Esophagus muscularis mucosa (tissue), 4 donors: ENCODE measurements around the gene TTYH2. TPM values are rescaled to one million over a fixed set of nuclear protein-coding genes. Genes with fewer than 3 reads are reported as not detected.

ENCODE experiments used
- DNase-seq: peaks from one replicate; pipeline ENCODE4 v3.0.0-alpha.2; 2017; ENCODE audit errors: extremely low spot score
- H3K27ac ChIP-seq, 4 donors: fragments of 200-600 bp; sonication (generic); replicated peaks in 1 of 4; 1 replicate in 3 of 4; 2 replicates in 1 of 4; pipeline ENCODE4 v1.5.1; 2016 to 2019; ENCODE audit warnings: mild to moderate bottlenecking in 1 of 4
- H3K27me3 ChIP-seq, 4 donors: fragments of 200-600 bp; sonication (generic); one replicate each; pipeline versions ENCODE4 v1.5.1 to v1.6.0; 2016 to 2019
- H3K36me3 ChIP-seq, 4 donors: fragments of 200-600 bp; sonication (generic); one replicate each; pipeline ENCODE4 v1.5.1; 2016 to 2019
- H3K4me1 ChIP-seq, 4 donors: fragments of 200-600 bp; sonication (generic); one replicate each; pipeline ENCODE4 v1.5.1; 2016 to 2019
- H3K4me3 ChIP-seq, 4 donors: fragments of 200-600 bp; sonication (generic); 1 replicate in 2 of 4; 2 replicates in 2 of 4; pipeline ENCODE4 v1.5.1; 2016 to 2019; ENCODE audit warnings: mild to moderate bottlenecking in 4 of 4, moderate library complexity in 1 of 4
- H3K9me3 ChIP-seq, 4 donors: fragments of 200-600 bp; sonication (generic); 1 replicate in 3 of 4; 2 replicates in 1 of 4; pipeline ENCODE4 v1.5.1; 2016 to 2019
- EP300 ChIP-seq: sonication (generic); formaldehyde crosslinking; IDR thresholded peaks from one replicate; pipeline ENCODE4 v1.6.1; 2017; ENCODE audit warnings: antibody characterized with exemption
- POLR2A ChIP-seq: fragments of 450-650 bp; IDR thresholded peaks from one replicate; pipeline ENCODE4 v1.6.1; 2017; ENCODE audit warnings: antibody characterized with exemption, moderate library complexity, mild to moderate bottlenecking, low read depth
- POLR2AphosphoS5 ChIP-seq, 2 donors: sonication (generic); formaldehyde crosslinking; IDR thresholded peaks; one replicate each; pipeline ENCODE4 v1.6.1; 2017; ENCODE audit warnings: antibody characterized with exemption in 2 of 2
- WGBS: methylation state at CpG from one replicate; pipeline ENCODE4 v1.1.5; 2018; 5-methylcytosine and 5-hydroxymethylcytosine counted together
- intact Hi-C: fragments of 100-400 bp; cut with DNase I; formaldehyde crosslinking; loops from one replicate; pipeline ENCODE4 v1.15.1; 2023
- total RNA-seq, 4 donors: library from RNA; depleted of rRNA; stranded (reverse); fragments of >200 nt; gene quantifications; one replicate each; pipeline versions ENCODE4 v1.1.0 to v1.2.1, GENCODE V29; 2016
- TF ChIP-seq, protein P1 (sequence below), 3 experiments: fragments of 200-600 bp in 2 of 3; fragments of 450-650 bp in 1 of 3; sonication (generic) in 2 of 3; IDR thresholded peaks; one replicate each; pipeline ENCODE4 v1.5.1; 2017 to 2019; ENCODE audit warnings: antibody characterized with exemption in 3 of 3, mild to moderate bottlenecking in 2 of 3, moderate library complexity in 1 of 3

TTYH2 gene
- total RNA-seq, 4 donors from 2014 or later: 5.8 to 11.3 (median 7.9) TPM

DNA sequence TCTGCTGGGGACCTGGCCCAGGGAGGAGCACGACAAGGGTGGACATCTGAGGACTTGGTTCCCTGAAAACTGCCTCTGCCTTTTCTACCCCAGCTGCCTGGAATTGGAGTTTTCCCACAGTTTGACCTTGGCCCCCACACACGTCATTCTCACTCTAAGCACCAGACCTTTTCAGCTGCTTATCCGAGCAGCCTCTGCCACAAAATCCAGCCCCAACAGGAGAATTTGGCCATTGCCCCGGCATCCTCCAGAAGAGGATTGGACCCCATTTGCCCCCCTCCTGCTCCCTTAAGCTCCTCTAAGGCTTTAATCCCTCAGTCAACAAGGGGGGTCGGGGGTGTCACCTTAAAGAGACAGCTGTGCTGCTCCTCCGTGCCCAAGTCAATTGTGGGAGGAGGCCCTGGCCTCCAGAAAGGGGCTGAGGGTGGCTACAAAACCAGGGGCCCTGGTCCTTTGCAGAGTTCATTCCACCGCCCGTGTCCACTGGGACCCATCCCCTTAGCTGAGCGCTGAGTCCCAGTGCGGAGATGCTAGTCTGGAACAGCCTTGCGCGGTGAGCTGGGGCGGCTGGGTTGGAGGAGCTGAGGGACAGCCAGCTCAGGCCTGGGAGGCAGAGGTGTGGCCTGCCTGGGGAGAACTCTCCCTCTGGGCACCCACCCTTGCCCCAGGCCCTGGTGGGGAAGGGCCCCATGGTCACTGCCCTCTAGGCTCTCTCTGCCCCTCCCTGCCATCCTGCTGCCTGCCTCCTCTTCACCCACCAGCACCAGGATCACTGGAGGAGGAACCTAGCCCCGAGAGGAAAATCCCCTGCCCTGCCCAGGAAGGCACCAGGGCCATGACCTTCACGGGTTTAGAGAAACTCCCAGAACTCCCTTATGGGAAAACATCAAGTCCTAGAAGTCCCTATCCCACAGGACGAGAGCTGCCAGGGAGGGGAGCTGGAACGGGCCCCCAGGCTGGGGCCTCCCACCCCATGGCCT is 18.8 kb downstream of the TTYH2 start:
- TF ChIP-seq EP300: no peak
- TF ChIP-seq, protein P1, sequence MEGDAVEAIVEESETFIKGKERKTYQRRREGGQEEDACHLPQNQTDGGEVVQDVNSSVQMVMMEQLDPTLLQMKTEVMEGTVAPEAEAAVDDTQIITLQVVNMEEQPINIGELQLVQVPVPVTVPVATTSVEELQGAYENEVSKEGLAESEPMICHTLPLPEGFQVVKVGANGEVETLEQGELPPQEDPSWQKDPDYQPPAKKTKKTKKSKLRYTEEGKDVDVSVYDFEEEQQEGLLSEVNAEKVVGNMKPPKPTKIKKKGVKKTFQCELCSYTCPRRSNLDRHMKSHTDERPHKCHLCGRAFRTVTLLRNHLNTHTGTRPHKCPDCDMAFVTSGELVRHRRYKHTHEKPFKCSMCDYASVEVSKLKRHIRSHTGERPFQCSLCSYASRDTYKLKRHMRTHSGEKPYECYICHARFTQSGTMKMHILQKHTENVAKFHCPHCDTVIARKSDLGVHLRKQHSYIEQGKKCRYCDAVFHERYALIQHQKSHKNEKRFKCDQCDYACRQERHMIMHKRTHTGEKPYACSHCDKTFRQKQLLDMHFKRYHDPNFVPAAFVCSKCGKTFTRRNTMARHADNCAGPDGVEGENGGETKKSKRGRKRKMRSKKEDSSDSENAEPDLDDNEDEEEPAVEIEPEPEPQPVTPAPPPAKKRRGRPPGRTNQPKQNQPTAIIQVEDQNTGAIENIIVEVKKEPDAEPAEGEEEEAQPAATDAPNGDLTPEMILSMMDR (IDR thresholded peaks at IDR 0.05): no peak
- TF ChIP-seq POLR2A: no peak
- TF ChIP-seq POLR2AphosphoS5 (IDR thresholded peaks at IDR 0.05): no peak
- Histone ChIP-seq H3K27me3 (no peaks in the 10 kb centered on the region), H3K36me3 (peaks cover 0 to 29% (median 13%) of the 10 kb centered on the region in 4 donors), H3K4me1 (peaks cover 14 to 22% (median 16%) of the 10 kb centered on the region in 4 donors), H3K27ac (no peak overlapping the region), H3K9me3 (no peaks in the 10 kb centered on the region), H3K4me3 (no peak overlapping the region)
- WGBS: 75% methylated on average over 10 of the region's 17 CpGs
- DNase-seq: no peak
- intact Hi-C loops: no loop called here

DNA sequence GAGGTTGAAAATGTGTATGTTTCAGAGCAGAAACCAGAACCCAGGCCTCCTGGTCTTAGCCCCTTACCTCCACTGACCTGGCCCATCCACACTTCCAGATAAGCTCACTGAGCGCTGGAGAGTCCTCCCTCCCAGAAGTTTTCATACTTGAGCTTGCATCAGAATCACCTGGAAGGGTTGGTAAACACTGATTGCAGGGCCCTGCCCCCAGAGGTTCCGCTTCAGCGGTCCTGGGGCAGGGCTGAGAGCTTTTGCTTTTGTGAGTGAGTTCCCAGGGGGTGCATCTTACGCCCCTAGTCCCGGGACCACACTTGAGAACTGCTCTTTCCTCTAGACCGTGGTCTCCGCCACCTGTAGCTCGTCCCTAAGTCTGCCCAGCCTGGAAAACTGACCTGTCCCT is 20.6 kb downstream of the TTYH2 start:
- H3K4me1 ChIP-seq: peaks cover 14 to 23% (median 16%) of the 10 kb centered on the region in 4 donors
- no peak for DNase-seq
- no peak overlapping the region for H3K4me3 ChIP-seq
- H3K36me3 ChIP-seq: peaks cover 0 to 37% (median 18%) of the 10 kb centered on the region in 4 donors
- H3K9me3 ChIP-seq: no peaks in the 10 kb centered on the region
- WGBS: 93% methylated on average over 8 of the region's 8 CpGs
- intact Hi-C loops: no loop called here
- H3K27ac ChIP-seq: no peak overlapping the region
- TF ChIP-seq POLR2A (no peak), POLR2AphosphoS5 (IDR thresholded peaks at IDR 0.05) (no peak), EP300 (no peak)
- TF ChIP-seq, protein P1 (IDR thresholded peaks at IDR 0.05): no peak
- H3K27me3 ChIP-seq: no peaks in the 10 kb centered on the region

DNA sequence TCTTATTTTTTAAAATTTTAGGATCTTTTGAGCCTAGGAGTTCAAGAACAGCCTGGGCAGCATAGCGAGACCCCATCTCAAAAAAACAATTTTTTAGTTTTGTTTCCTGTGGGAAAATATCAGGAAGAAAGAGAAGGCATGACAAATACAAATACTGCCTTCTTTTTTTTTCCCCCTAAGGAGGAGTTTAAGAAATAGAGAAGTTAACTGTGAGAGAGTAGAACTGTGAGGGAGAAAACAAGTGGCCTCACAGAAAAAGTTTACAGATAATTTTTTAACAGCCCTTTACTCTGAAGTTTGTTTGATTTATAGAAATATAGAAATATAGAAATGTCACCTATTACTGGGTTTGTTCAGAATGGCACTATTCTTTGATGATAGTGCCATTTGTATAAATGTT is 21.1 kb downstream of the TTYH2 start:
- peak overlapping the region in 2 of 4 donors; percentile 51 to 54 for H3K27ac ChIP-seq
- no peak for DNase-seq
- intact Hi-C loops: no loop called here

DNA sequence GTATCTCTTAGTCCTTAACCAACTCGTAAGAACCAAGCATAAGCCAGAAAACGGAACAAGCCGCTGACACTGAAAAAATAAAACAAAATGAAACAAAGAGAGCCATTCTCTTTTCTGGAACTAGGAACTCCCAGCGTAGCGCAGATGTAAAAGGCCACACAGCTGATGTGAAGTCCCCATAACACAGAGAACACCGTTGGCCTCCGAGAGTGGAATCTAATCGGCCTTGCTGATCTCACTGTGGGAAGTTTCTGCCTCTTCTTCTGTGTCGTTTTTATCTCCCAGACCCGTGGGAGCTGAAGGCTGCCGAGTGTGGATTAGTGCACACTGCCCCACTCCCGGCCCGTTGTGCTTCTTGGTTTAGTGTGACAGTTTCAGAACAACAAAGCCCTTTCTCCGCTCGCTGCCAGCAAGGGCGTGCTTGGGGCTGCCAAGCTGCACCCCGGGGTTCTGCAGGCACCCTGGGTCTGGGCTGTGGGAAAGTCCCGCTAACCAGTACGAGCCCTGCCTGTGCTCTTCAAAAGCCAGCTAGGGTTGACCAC is 21.7 kb downstream of the TTYH2 start:
- Histone ChIP-seq H3K27me3 (no peaks in the 10 kb centered on the region), H3K9me3 (no peaks in the 10 kb centered on the region), H3K4me3 (no peak overlapping the region), H3K4me1 (peaks cover 14 to 31% (median 17%) of the 10 kb centered on the region in 4 donors), H3K27ac (peak overlapping the region; percentile 21 to 54 (median 48)), H3K36me3 (peaks cover 0 to 34% (median 18%) of the 10 kb centered on the region in 4 donors)
- 64% methylated on average over 15 of the region's 19 CpGs for WGBS
- TF ChIP-seq, protein P1 (IDR thresholded peaks at IDR 0.05): no peak
- no peak for DNase-seq
- intact Hi-C loops: no loop called here

More for the DNA sequence above, 21.1 kb downstream of the TTYH2 start:
- Histone ChIP-seq H3K9me3 (no peaks in the 10 kb centered on the region), H3K36me3 (peaks cover 0 to 37% (median 18%) of the 10 kb centered on the region in 4 donors), H3K27me3 (no peaks in the 10 kb centered on the region), H3K4me3 (no peak overlapping the region), H3K4me1 (peaks cover 14 to 28% (median 16%) of the 10 kb centered on the region in 4 donors)
- TF ChIP-seq POLR2AphosphoS5 (IDR thresholded peaks at IDR 0.05): no peak
- TF ChIP-seq, protein P1 (IDR thresholded peaks at IDR 0.05): no peak
- no peak for TF ChIP-seq POLR2A
- no peak for TF ChIP-seq EP300
- WGBS: 73% methylated on average over 1 of the region's 1 CpG
